HCT116 (cell line): ENCODE results near the gene CLEC16A.

Experiments
- CEBPB ChIP-seq: IDR thresholded peaks from 2 replicates; pipeline ENCODE4 v1.6.1; 2012; ENCODE audit warnings: low read depth
- CTCF ChIP-seq, 3 experiments: fragments of 200-600 bp in 1 of 3; sonication (generic) in 1 of 3; IDR thresholded peaks in 2 of 3; conservative IDR thresholded peaks in 1 of 3; 2 replicates each; pipeline ENCODE4 v1.5.1; 2012 to 2017; ENCODE audit warnings: low read depth in 2 of 3, low read length in 2 of 3, antibody characterized with exemption in 1 of 3, borderline replicate concordance in 1 of 3, control low read depth in 1 of 3, mild to moderate bottlenecking in 1 of 3, mixed read lengths in 1 of 3, mixed run types in 1 of 3, moderate library complexity in 1 of 3; ENCODE audit not compliant: insufficient read depth in 1 of 3
- EZH2 ChIP-seq: fragments of 200-600 bp; sonication (generic); IDR thresholded peaks from 2 replicates; pipeline ENCODE4 v1.6.1; 2017; ENCODE audit warnings: antibody characterized with exemption, mixed run types
- EZH2phosphoT487 ChIP-seq: fragments of 200-600 bp; IDR thresholded peaks from 2 replicates; pipeline ENCODE4 v1.6.1; 2018; ENCODE audit warnings: antibody characterized with exemption, borderline replicate concordance
- JUND ChIP-seq: IDR thresholded peaks from 2 replicates; pipeline ENCODE4 v1.6.1; 2012
- MAX ChIP-seq: IDR thresholded peaks from 2 replicates; pipeline ENCODE4 v1.6.1; 2012
- POLR2A ChIP-seq: IDR thresholded peaks from 2 replicates; pipeline ENCODE4 v1.7.0; 2011; ENCODE audit warnings: borderline replicate concordance; ENCODE audit not compliant: insufficient read depth, insufficient read length; ENCODE audit errors: extremely low read depth
- POLR2AphosphoS5 ChIP-seq: IDR thresholded peaks from 2 replicates; pipeline ENCODE4 v1.6.1; 2011; ENCODE audit warnings: mild to moderate bottlenecking, low read depth, low read length, moderate library complexity
- RAD21 ChIP-seq: IDR thresholded peaks from 2 replicates; pipeline ENCODE4 v1.6.1; 2012; ENCODE audit warnings: low read depth, mild to moderate bottlenecking
- TCF7L2 ChIP-seq: IDR thresholded peaks from 2 replicates; pipeline ENCODE4 v1.7.0; 2011; ENCODE audit warnings: borderline replicate concordance, inconsistent platforms; ENCODE audit not compliant: insufficient read depth, insufficient read length; ENCODE audit errors: extremely low read depth
- YY1 ChIP-seq: IDR thresholded peaks from 2 replicates; pipeline ENCODE4 v1.6.1; 2011; ENCODE audit warnings: low read length, low read depth, moderate library complexity, mild to moderate bottlenecking; ENCODE audit not compliant: insufficient replicate concordance; ENCODE audit errors: extremely low read depth
- ZBTB33 ChIP-seq: IDR thresholded peaks from 2 replicates; pipeline ENCODE4 v1.6.1; 2011; ENCODE audit warnings: mild to moderate bottlenecking, low read length, moderate library complexity; ENCODE audit not compliant: insufficient replicate concordance; ENCODE audit errors: extremely low read depth
- ZNF274 ChIP-seq: fragments of 200-500 bp; sonication (Bioruptor generic); IDR thresholded peaks from 2 replicates; pipeline ENCODE4 v1.6.1; 2014; ENCODE audit warnings: mild to moderate bottlenecking, low read depth, low read length, inconsistent platforms
- TF ChIP-seq, protein P1 (sequence below): IDR thresholded peaks from 2 replicates; pipeline ENCODE4 v1.6.1; 2012

DNA sequence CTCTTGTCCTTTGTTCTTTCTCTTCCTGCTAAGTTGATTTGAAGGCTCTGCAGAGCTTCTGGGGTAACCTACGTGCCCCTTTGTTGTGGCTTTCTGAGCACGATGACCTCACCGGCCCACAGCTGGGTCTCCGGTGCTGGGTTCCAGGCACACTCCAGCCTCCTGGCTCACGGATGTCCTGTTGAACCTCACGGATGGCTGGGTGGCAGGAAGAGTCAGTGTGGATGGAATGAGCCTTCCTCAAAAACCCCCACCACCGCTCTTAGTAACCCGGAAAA lies 195.7 kb downstream of the CLEC16A start:
- TF ChIP-seq ZBTB33 (no peak), JUND (peak; percentile 29; the same call in 1 of the 2 replicates), CTCF (IDR thresholded peaks at IDR 0.05 in 2 of 3, conservative IDR thresholded peaks at IDR 0.05 in 1 of 3; ENCODE audit: borderline replicate concordance in 1 of 3, insufficient read depth in 1 of 3, low read depth in 2 of 3, low read length in 2 of 3) (no peak), TCF7L2 (no peak), MAX (no peak), POLR2A (no peak), EZH2phosphoT487 (no peak), POLR2AphosphoS5 (no peak), YY1 (no peak), ZNF274 (no peak), CEBPB (0 out of 2 replicates have a peak, but pooled peaks have one; percentile 16), EZH2 (no peak), RAD21 (no peak)
- TF ChIP-seq, protein P1, sequence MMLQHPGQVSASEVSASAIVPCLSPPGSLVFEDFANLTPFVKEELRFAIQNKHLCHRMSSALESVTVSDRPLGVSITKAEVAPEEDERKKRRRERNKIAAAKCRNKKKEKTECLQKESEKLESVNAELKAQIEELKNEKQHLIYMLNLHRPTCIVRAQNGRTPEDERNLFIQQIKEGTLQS: no peak
